IPS DF 6.9 (cell line): ENCODE data around the gene RNMT.

Experiments used
- DNase-seq: peaks from one replicate; pipeline ENCODE4 v3.0.0-alpha.2; 2013; ENCODE audit warnings: low read depth, low spot score
- H3K27ac ChIP-seq: one replicate; pipeline ENCODE4 v1.5.1; 2013; ENCODE audit warnings: low read length, control low read depth
- H3K27me3 ChIP-seq: 2 replicates; pipeline ENCODE4 v1.6.1; 2013; ENCODE audit warnings: mild to moderate bottlenecking, low read length; ENCODE audit not compliant: control insufficient read depth, insufficient read depth
- H3K36me3 ChIP-seq: 2 replicates; pipeline ENCODE4 v1.6.1; 2013; ENCODE audit warnings: low read length; ENCODE audit not compliant: control insufficient read depth, insufficient read depth
- H3K4me1 ChIP-seq: 2 replicates; pipeline ENCODE4 v1.6.1; 2013; ENCODE audit warnings: low read length; ENCODE audit not compliant: control insufficient read depth, insufficient read depth
- H3K4me3 ChIP-seq: 2 replicates; pipeline ENCODE4 v1.5.1; 2013; ENCODE audit warnings: mild to moderate bottlenecking, low read length
- H3K9me3 ChIP-seq: 2 replicates; pipeline ENCODE4 v1.6.1; 2013; ENCODE audit warnings: low read length, inconsistent platforms; ENCODE audit not compliant: control insufficient read depth, insufficient read depth
- WGBS: extraction: QIAGEN DNeasy Blood & Tissue Kit; methylation state at CpG from one replicate; pipeline ENCODE4 v1.1.7; 2013; ENCODE audit warnings: mixed read lengths, missing lambda C conversion rate; ENCODE audit not compliant: insufficient read length, insufficient coverage; 5-methylcytosine and 5-hydroxymethylcytosine counted together

Gene RNMT

GRCh38 chr18:13703899-13704298 is 22.6 kb upstream of the RNMT start:
- WGBS: no CpG with 5 or more reads among the region's 1 CpG
- DNase-seq: no peak
- Histone ChIP-seq H3K4me3 (no peak overlapping the region), H3K27ac (no peak overlapping the region), H3K4me1 (no peaks in the 10 kb centered on the region), H3K9me3 (no peaks in the 10 kb centered on the region), H3K27me3 (no peaks in the 10 kb centered on the region), H3K36me3 (no peaks in the 10 kb centered on the region)

DNA sequence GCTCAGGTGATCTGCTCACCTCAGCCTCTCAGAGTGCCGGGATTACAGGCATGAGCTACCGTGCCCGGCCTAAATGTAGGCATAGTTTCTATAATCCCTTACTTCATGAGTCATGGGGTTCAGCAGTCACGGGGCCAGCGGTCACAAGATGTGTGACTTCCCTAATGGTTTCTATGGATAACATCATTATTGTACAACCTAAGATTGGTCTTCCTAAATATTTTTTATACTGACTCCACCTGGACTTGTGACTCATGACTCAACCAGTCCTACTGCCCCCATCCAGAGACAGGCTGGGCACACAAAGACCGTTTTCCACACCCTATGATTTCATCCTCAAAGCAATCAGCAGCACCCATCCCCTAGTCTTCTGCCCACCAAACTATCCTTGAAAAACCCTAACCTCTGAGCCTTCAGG is 16.1 kb upstream of the RNMT start:
- H3K9me3 ChIP-seq: no peaks in the 10 kb centered on the region
- no peak overlapping the region for H3K27ac ChIP-seq
- H3K36me3 ChIP-seq: no peaks in the 10 kb centered on the region
- no peak for DNase-seq
- no CpG with 5 or more reads among the region's 6 CpGs for WGBS
- H3K4me1 ChIP-seq: peaks cover 1% of the 10 kb centered on the region; the same call in 1 of the 2 replicates
- no peaks in the 10 kb centered on the region for H3K27me3 ChIP-seq
- no peak overlapping the region for H3K4me3 ChIP-seq

DNA sequence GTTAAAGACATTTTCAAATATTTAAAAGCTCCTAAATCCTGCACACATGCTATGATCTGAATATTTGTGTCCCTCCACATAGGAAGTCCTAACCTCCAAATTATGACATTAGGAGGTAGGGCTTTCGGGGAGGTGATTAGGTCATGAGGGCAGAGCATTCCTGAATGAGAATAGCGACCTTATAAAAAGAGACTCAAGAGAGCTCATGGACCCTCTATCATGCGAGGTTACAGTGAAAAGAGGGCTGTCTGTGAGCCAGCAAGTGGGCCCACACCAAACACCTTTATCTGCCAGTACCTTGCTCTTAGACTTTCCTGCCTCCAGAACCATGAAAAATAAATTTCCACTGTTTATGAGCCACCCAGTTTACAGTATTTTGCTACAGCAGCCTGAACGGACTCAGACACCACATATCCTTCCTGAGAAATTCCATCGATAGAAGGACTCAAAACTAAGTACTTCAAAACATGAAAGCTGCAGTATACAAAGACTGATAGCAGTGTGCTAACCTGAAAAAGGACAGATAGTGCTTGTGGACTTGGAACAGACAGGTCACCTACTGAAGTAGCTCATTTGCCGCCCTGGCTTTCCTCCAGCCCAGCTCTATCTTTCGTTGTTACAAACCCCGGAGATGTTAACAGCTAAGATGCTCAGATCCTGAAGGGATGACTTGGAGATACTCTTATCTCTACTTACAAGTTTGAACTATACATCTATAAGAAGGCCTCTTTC is 13.9 kb upstream of the RNMT start:
- Histone ChIP-seq H3K9me3 (no peaks in the 10 kb centered on the region), H3K27ac (no peak overlapping the region), H3K4me1 (peaks cover 1% of the 10 kb centered on the region; the same call in 1 of the 2 replicates), H3K4me3 (no peak overlapping the region), H3K27me3 (no peaks in the 10 kb centered on the region), H3K36me3 (no peaks in the 10 kb centered on the region)
- no CpG with 5 or more reads among the region's 8 CpGs for WGBS
- DNase-seq: no peak

DNA sequence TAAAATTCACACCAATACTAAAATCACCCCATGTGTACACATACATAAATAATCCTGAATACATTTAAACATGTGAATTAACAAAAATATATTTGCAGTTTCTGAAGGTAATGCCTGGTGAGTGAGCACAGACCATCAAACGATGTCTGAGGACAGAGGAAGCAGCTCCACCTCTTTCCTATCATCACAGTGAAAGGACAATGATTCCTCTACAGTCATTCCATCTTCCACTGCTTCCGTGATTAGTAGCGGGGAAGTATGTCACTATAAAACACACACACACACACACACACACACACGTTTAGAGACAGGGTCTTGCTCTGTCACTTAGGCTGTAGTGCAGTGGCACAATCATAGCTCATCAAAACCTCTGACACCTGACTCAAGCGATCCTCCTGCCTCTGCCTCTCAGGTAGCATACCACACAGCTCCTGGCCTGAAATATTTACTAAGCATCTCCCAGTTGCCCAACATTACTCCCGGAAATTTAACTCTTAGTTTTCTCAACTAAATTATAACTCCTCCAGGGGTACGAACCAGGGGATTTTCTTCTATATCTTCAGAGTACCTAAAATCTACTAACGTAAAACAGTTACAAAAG is 12.9 kb upstream of the RNMT start:
- H3K4me3 ChIP-seq: no peak overlapping the region
- H3K4me1 ChIP-seq: peaks cover 1% of the 10 kb centered on the region; the same call in 1 of the 2 replicates
- no peaks in the 10 kb centered on the region for H3K9me3 ChIP-seq
- H3K27ac ChIP-seq: no peak overlapping the region
- no peak for DNase-seq
- no CpG with 5 or more reads among the region's 8 CpGs for WGBS
- H3K36me3 ChIP-seq: no peaks in the 10 kb centered on the region
- no peaks in the 10 kb centered on the region for H3K27me3 ChIP-seq

GRCh38 chr18:13715330-13715729 is 11.1 kb upstream of the RNMT start:
- H3K27ac ChIP-seq: no peak overlapping the region
- H3K9me3 ChIP-seq: no peaks in the 10 kb centered on the region
- H3K27me3 ChIP-seq: no peaks in the 10 kb centered on the region
- no peak overlapping the region for H3K4me3 ChIP-seq
- no peak for DNase-seq
- H3K36me3 ChIP-seq: no peaks in the 10 kb centered on the region
- WGBS: no CpG with 5 or more reads among the region's 2 CpGs
- peaks cover 1% of the 10 kb centered on the region; the same call in 1 of the 2 replicates for H3K4me1 ChIP-seq

GRCh38 chr18:13716916-13717315 is 9.6 kb upstream of the RNMT start:
- no peaks in the 10 kb centered on the region for H3K9me3 ChIP-seq
- H3K4me3 ChIP-seq: no peak overlapping the region
- H3K36me3 ChIP-seq: no peaks in the 10 kb centered on the region
- no peak overlapping the region for H3K27ac ChIP-seq
- H3K27me3 ChIP-seq: no peaks in the 10 kb centered on the region
- DNase-seq: no peak
- WGBS: no CpG with 5 or more reads among the region's 4 CpGs
- H3K4me1 ChIP-seq: peaks cover 1% of the 10 kb centered on the region; the same call in 1 of the 2 replicates

- no peak for DNase-seq
- Histone ChIP-seq H3K27ac (no peak overlapping the region), H3K27me3 (no peaks in the 10 kb centered on the region), H3K4me1 (no peaks in the 10 kb centered on the region), H3K4me3 (no peak overlapping the region), H3K36me3 (no peaks in the 10 kb centered on the region), H3K9me3 (no peaks in the 10 kb centered on the region)
- WGBS: no CpG with 5 or more reads among the region's 1 CpG
Observed at GRCh38 chr18:13720123-13720522, 6.3 kb upstream of the RNMT start.

GRCh38 chr18:13720847-13721246 is 5.6 kb upstream of the RNMT start:
- Histone ChIP-seq H3K36me3 (no peaks in the 10 kb centered on the region), H3K4me1 (no peaks in the 10 kb centered on the region), H3K9me3 (no peaks in the 10 kb centered on the region), H3K27ac (no peak overlapping the region), H3K4me3 (no peak overlapping the region), H3K27me3 (no peaks in the 10 kb centered on the region)
- no CpG with 5 or more reads among the region's 1 CpG for WGBS
- no peak for DNase-seq

- no peaks in the 10 kb centered on the region for H3K4me1 ChIP-seq
- WGBS: no CpG with 5 or more reads among the region's 35 CpGs
- no peak overlapping the region for H3K27ac ChIP-seq
- no peaks in the 10 kb centered on the region for H3K9me3 ChIP-seq
- H3K36me3 ChIP-seq: no peaks in the 10 kb centered on the region
- H3K4me3 ChIP-seq: peak overlapping the region; percentile 84; the same call in 1 of the 2 replicates
- no peaks in the 10 kb centered on the region for H3K27me3 ChIP-seq
- DNase-seq: no peak
Observed at GRCh38 chr18:13725566-13726231, 774 bp upstream of the RNMT start.

- Histone ChIP-seq H3K27me3 (no peaks in the 10 kb centered on the region), H3K4me1 (no peaks in the 10 kb centered on the region), H3K4me3 (peak overlapping the region; percentile 84), H3K27ac (no peak overlapping the region), H3K36me3 (no peaks in the 10 kb centered on the region), H3K9me3 (no peaks in the 10 kb centered on the region)
- WGBS: no CpG with 5 or more reads among the region's 30 CpGs
- no peak for DNase-seq
Observed at GRCh38 chr18:13726972-13727331, 479 bp downstream of the RNMT start.
